Neural progenitor cell (in vitro differentiated cells): Measurements from ENCODE around the gene GPS1. TPM values are rescaled to one million over a fixed set of nuclear protein-coding genes. Genes with fewer than 3 reads are reported as not detected.

ENCODE experiments used
- DNase-seq: peaks from one replicate; pipeline ENCODE4 v3.0.0-alpha.2; 2016; ENCODE audit warnings: low spot score
- H2AFZ ChIP-seq: fragments of 200-600 bp; sonication (generic); replicated peaks from 2 replicates; pipeline ENCODE4 v1.6.1; 2016; ENCODE audit warnings: antibody characterized with exemption
- H3F3A ChIP-seq: fragments of 200-600 bp; sonication (generic); 2 replicates; pipeline ENCODE4 v1.6.1; 2016; ENCODE audit warnings: antibody characterized with exemption, low read depth
- H3K27ac ChIP-seq: fragments of 200-600 bp; sonication (generic); 2 replicates; pipeline ENCODE4 v1.5.1; 2016; ENCODE audit warnings: mild to moderate bottlenecking
- H3K27me3 ChIP-seq: fragments of 200-600 bp; sonication (generic); 2 replicates; pipeline ENCODE4 v1.6.1; 2016; ENCODE audit warnings: mild to moderate bottlenecking, moderate library complexity
- H3K36me3 ChIP-seq: fragments of 200-600 bp; sonication (generic); 2 replicates; pipeline ENCODE4 v1.5.1; 2016
- H3K4me1 ChIP-seq: fragments of 200-600 bp; sonication (generic); 2 replicates; pipeline ENCODE4 v1.6.1; 2016; ENCODE audit warnings: mixed run types
- H3K4me2 ChIP-seq: fragments of 200-600 bp; sonication (generic); 2 replicates; pipeline ENCODE4 v1.6.1; 2016
- H3K4me3 ChIP-seq: fragments of 200-600 bp; sonication (generic); 2 replicates; pipeline ENCODE4 v1.5.1; 2016
- H3K79me2 ChIP-seq: fragments of 200-600 bp; sonication (generic); 2 replicates; pipeline ENCODE4 v1.6.1; 2016; ENCODE audit warnings: low read depth
- H3K9ac ChIP-seq: fragments of 200-600 bp; sonication (generic); 2 replicates; pipeline ENCODE4 v1.6.1; 2016
- H3K9me3 ChIP-seq: fragments of 200-600 bp; sonication (generic); 2 replicates; pipeline ENCODE4 v1.5.1; 2016; ENCODE audit warnings: low read depth
- H4K20me1 ChIP-seq: fragments of 200-600 bp; sonication (generic); 2 replicates; pipeline ENCODE4 v1.6.1; 2016; ENCODE audit warnings: low read depth
- H3K27ac Mint-ChIP-seq: 3 replicates; pipeline ENCODE4 v1.8.0; 2021; ENCODE audit warnings: mixed read lengths
- H3K27me3 Mint-ChIP-seq: 2 replicates; pipeline ENCODE4 v1.8.0; 2022; ENCODE audit warnings: low read depth, mild to moderate bottlenecking, inconsistent platforms, moderate library complexity, mixed read lengths; ENCODE audit not compliant: insufficient read depth
- H3K36me3 Mint-ChIP-seq: 3 replicates; pipeline ENCODE4 v1.8.0; 2021; ENCODE audit warnings: mixed read lengths
- H3K4me1 Mint-ChIP-seq: 3 replicates; pipeline ENCODE4 v1.8.0; 2021; ENCODE audit warnings: mixed read lengths
- H3K4me3 Mint-ChIP-seq: 3 replicates; pipeline ENCODE4 v1.8.0; 2021; ENCODE audit warnings: mild to moderate bottlenecking, moderate library complexity, mixed read lengths
- H3K9me3 Mint-ChIP-seq: 3 replicates; pipeline ENCODE4 v1.8.0; 2020; ENCODE audit warnings: mixed read lengths
- CTCF ChIP-seq: fragments of 200-600 bp; sonication (generic); IDR thresholded peaks from 2 replicates; pipeline ENCODE4 v1.5.1; 2017; ENCODE audit warnings: antibody characterized with exemption, mild to moderate bottlenecking
- EZH2 ChIP-seq: fragments of 200-600 bp; sonication (generic); IDR thresholded peaks from 2 replicates; pipeline ENCODE4 v1.6.1; 2017; ENCODE audit warnings: antibody characterized with exemption, mild to moderate bottlenecking, moderate library complexity
- EZH2phosphoT487 ChIP-seq: fragments of 200-600 bp; sonication (generic); IDR thresholded peaks from 2 replicates; pipeline ENCODE4 v1.6.1; 2017; ENCODE audit warnings: antibody characterized with exemption
- total RNA-seq: library from RNA; depleted of rRNA; stranded (reverse); fragments of >200 nt; gene quantifications from 2 replicates; pipeline ENCODE4 v1.2.3, GENCODE V29; 2015; ENCODE audit warnings: low replicate concordance

The GPS1 gene
- total RNA-seq, 1 donor from 2014 or later: 86.6 TPM

- no peaks in the 10 kb centered on the region for H3K36me3 Mint-ChIP-seq
- TF ChIP-seq EZH2 (no peak), EZH2phosphoT487 (no peak), CTCF (no peak)
- Histone ChIP-seq H3K27ac (peak overlapping the region; percentile 53), H3K4me1 (no peaks in the 10 kb centered on the region), H3K36me3 (no peaks in the 10 kb centered on the region), H3K9me3 (no peaks in the 10 kb centered on the region), H3K9ac (peak overlapping the region; percentile 37), H3K27me3 (no peaks in the 10 kb centered on the region), H3F3A (no peaks in the 10 kb centered on the region), H3K79me2 (no peaks in the 10 kb centered on the region), H2AFZ (no peak overlapping the region), H3K4me3 (no peak overlapping the region), H3K4me2 (no peak overlapping the region), H4K20me1 (no peaks in the 10 kb centered on the region)
- no peak overlapping the region for H3K27ac Mint-ChIP-seq
- no peaks in the 10 kb centered on the region for H3K9me3 Mint-ChIP-seq
- peaks cover 3% of the 10 kb centered on the region for H3K27me3 Mint-ChIP-seq
- no peak for DNase-seq
- peaks cover 3% of the 10 kb centered on the region for H3K4me1 Mint-ChIP-seq
- no peak overlapping the region for H3K4me3 Mint-ChIP-seq
Observed at GRCh38 chr17:82012261-82012639, 39.4 kb upstream of the GPS1 start.

GRCh38 chr17:82012640-82013295, 38.9 kb upstream of the GPS1 start:
- Histone ChIP-seq H3K4me3 (no peak overlapping the region), H3K9ac (peak overlapping the region; percentile 37), H3F3A (no peaks in the 10 kb centered on the region), H4K20me1 (no peaks in the 10 kb centered on the region), H3K27ac (peak overlapping the region; percentile 63), H3K4me2 (no peak overlapping the region), H3K79me2 (no peaks in the 10 kb centered on the region), H2AFZ (no peak overlapping the region), H3K36me3 (no peaks in the 10 kb centered on the region), H3K4me1 (no peaks in the 10 kb centered on the region), H3K27me3 (no peaks in the 10 kb centered on the region), H3K9me3 (no peaks in the 10 kb centered on the region)
- Mint-ChIP-seq H3K4me3 (no peak overlapping the region), H3K9me3 (no peaks in the 10 kb centered on the region), H3K36me3 (no peaks in the 10 kb centered on the region), H3K4me1 (peaks cover 3% of the 10 kb centered on the region), H3K27ac (no peak overlapping the region), H3K27me3 (peaks cover 3% of the 10 kb centered on the region)
- TF ChIP-seq CTCF (no peak), EZH2phosphoT487 (no peak), EZH2 (no peak)
- DNase-seq: no peak

GRCh38 chr17:82013341-82013740, 38.4 kb upstream of the GPS1 start:
- H3K27me3 Mint-ChIP-seq: peaks cover 3% of the 10 kb centered on the region
- no peaks in the 10 kb centered on the region for H3K9me3 Mint-ChIP-seq
- H2AFZ ChIP-seq: no peak overlapping the region
- TF ChIP-seq EZH2phosphoT487 (no peak), EZH2 (no peak)
- no peak overlapping the region for H3K27ac Mint-ChIP-seq
- H3K4me3 ChIP-seq: no peak overlapping the region
- H3K9me3 ChIP-seq: no peaks in the 10 kb centered on the region
- no peaks in the 10 kb centered on the region for H3K79me2 ChIP-seq
- H3K4me2 ChIP-seq: no peak overlapping the region
- peaks cover 3% of the 10 kb centered on the region for H3K4me1 Mint-ChIP-seq
- H3K27ac ChIP-seq: no peak overlapping the region
- no peaks in the 10 kb centered on the region for H3K27me3 ChIP-seq
- H3K9ac ChIP-seq: peak overlapping the region; percentile 37
- H3K4me3 Mint-ChIP-seq: no peak overlapping the region
- H4K20me1 ChIP-seq: no peaks in the 10 kb centered on the region
- no peak for DNase-seq
- no peaks in the 10 kb centered on the region for H3K36me3 ChIP-seq
- H3F3A ChIP-seq: no peaks in the 10 kb centered on the region
- H3K36me3 Mint-ChIP-seq: no peaks in the 10 kb centered on the region
- no peaks in the 10 kb centered on the region for H3K4me1 ChIP-seq

- Mint-ChIP-seq H3K27ac (peak overlapping the region; percentile 60), H3K4me1 (peaks cover 3% of the 10 kb centered on the region), H3K27me3 (peaks cover 3% of the 10 kb centered on the region), H3K9me3 (no peaks in the 10 kb centered on the region), H3K36me3 (no peaks in the 10 kb centered on the region), H3K4me3 (no peak overlapping the region)
- Histone ChIP-seq H3K79me2 (no peaks in the 10 kb centered on the region), H3F3A (peaks cover under 1% of the 10 kb centered on the region), H3K27me3 (no peaks in the 10 kb centered on the region), H3K36me3 (no peaks in the 10 kb centered on the region), H4K20me1 (no peaks in the 10 kb centered on the region), H3K27ac (no peak overlapping the region), H3K9me3 (no peaks in the 10 kb centered on the region), H3K9ac (no peak overlapping the region), H2AFZ (no peak overlapping the region), H3K4me1 (no peaks in the 10 kb centered on the region), H3K4me2 (no peak overlapping the region), H3K4me3 (no peak overlapping the region)
- DNase-seq: no peak
- TF ChIP-seq CTCF (no peak), EZH2 (no peak), EZH2phosphoT487 (no peak)
Observed at GRCh38 chr17:82013772-82014321, 37.9 kb upstream of the GPS1 start.
